Peyer's patch (tissue), 4 donors: Measurements from ENCODE around the gene HTR4. TPM values are rescaled to one million over a fixed set of nuclear protein-coding genes. Genes with fewer than 3 reads are reported as not detected.

Experiments used
- DNase-seq, 3 donors: peaks; one replicate each; pipeline ENCODE4 v3.0.0-alpha.2; 2017 to 2019
- H3K27ac ChIP-seq, 4 donors: fragments of 200-600 bp; sonication (generic); one replicate each; pipeline ENCODE4 v1.5.1; 2016 to 2019
- H3K27me3 ChIP-seq, 2 donors: fragments of 200-600 bp; sonication (generic); one replicate each; pipeline ENCODE4 v1.5.1; 2019
- H3K36me3 ChIP-seq, 3 donors: fragments of 200-600 bp; sonication (generic); one replicate each; pipeline ENCODE4 v1.5.1; 2016 to 2019
- H3K4me1 ChIP-seq, 4 donors: fragments of 200-600 bp; sonication (generic); one replicate each; pipeline ENCODE4 v1.5.1; 2016 to 2019
- H3K4me3 ChIP-seq, 4 donors: fragments of 200-600 bp; sonication (generic); 1 replicate in 3 of 4; 2 replicates in 1 of 4; pipeline ENCODE4 v1.5.1; 2016 to 2019; ENCODE audit warnings: mild to moderate bottlenecking in 1 of 4
- H3K9me3 ChIP-seq, 4 donors: fragments of 200-600 bp; sonication (generic); one replicate each; pipeline ENCODE4 v1.5.1; 2016 to 2019; ENCODE audit warnings: mild to moderate bottlenecking in 1 of 4
- POLR2A ChIP-seq, 2 donors: fragments of 450-650 bp; IDR thresholded peaks; one replicate each; pipeline ENCODE4 v1.5.1; 2017; ENCODE audit warnings: antibody characterized with exemption in 2 of 2, mild to moderate bottlenecking in 2 of 2, moderate library complexity in 2 of 2
- total RNA-seq, 4 donors: library from RNA; depleted of rRNA; stranded (reverse); fragments of >200 nt; gene quantifications; one replicate each; pipeline ENCODE4 v1.1.0, GENCODE V29; 2016
- TF ChIP-seq, protein P1 (sequence below), 6 experiments: fragments of 450-650 bp in 4 of 6; fragments of 200-600 bp in 2 of 6; sonication (generic) in 1 of 6; IDR thresholded peaks; one replicate each; pipeline ENCODE4 v1.5.1; 2017 to 2019; ENCODE audit warnings: antibody characterized with exemption in 6 of 6, mild to moderate bottlenecking in 3 of 6, moderate library complexity in 1 of 6

The HTR4 gene
- total RNA-seq, 4 donors from 2014 or later = 21.5 to 46.6 (median 44.1) TPM

DNA sequence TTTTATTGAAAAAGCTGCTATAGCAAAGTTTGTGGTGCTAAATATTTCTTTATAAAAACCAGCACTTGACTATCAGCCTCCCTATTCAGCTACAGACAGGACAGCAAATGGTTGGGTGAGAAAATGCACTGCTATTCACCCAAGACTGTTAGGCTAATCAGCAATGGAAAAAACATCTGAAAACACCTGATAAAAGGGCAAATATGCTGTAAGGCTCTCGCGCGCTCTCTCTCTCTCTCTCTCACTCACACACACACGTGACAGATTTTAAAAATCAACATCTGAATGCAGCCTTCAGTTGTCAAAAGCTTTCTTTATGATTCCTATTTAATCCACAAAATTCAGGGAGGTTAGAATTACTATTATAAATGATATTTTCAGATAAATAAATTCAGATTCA is 80.2 kb downstream of the HTR4 start:
- Histone ChIP-seq H3K27ac (no peak overlapping the region), H3K4me3 (no peak overlapping the region), H3K9me3 (no peaks in the 10 kb centered on the region), H3K4me1 (no peaks in the 10 kb centered on the region), H3K27me3 (no peaks in the 10 kb centered on the region), H3K36me3 (no peaks in the 10 kb centered on the region)
- no peak for TF ChIP-seq POLR2A (IDR thresholded peaks at IDR 0.05)
- TF ChIP-seq, protein P1, sequence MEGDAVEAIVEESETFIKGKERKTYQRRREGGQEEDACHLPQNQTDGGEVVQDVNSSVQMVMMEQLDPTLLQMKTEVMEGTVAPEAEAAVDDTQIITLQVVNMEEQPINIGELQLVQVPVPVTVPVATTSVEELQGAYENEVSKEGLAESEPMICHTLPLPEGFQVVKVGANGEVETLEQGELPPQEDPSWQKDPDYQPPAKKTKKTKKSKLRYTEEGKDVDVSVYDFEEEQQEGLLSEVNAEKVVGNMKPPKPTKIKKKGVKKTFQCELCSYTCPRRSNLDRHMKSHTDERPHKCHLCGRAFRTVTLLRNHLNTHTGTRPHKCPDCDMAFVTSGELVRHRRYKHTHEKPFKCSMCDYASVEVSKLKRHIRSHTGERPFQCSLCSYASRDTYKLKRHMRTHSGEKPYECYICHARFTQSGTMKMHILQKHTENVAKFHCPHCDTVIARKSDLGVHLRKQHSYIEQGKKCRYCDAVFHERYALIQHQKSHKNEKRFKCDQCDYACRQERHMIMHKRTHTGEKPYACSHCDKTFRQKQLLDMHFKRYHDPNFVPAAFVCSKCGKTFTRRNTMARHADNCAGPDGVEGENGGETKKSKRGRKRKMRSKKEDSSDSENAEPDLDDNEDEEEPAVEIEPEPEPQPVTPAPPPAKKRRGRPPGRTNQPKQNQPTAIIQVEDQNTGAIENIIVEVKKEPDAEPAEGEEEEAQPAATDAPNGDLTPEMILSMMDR (IDR thresholded peaks at IDR 0.05) = no peak
- no peak for DNase-seq

DNA sequence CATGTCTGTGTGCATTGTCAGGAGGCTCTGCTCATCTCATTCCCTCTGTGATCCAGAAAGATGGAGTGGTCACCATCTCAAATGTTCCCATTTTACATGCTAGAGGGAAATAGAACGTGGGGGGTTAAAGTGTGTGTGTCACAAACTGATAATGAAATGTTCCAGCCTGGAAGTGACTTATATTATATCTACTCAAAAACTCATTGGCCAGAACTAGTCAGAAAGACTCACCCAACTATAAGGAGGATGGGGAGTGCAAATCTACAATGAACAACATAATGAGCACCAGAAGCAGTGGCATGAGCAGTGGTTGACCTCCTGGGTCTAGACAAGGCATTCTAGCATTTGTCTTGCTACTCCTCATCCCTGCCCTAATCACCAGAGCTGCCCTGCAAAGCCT is 81.0 kb downstream of the HTR4 start:
- Histone ChIP-seq H3K27ac (no peak overlapping the region), H3K27me3 (no peaks in the 10 kb centered on the region), H3K4me3 (no peak overlapping the region), H3K9me3 (no peaks in the 10 kb centered on the region), H3K36me3 (no peaks in the 10 kb centered on the region), H3K4me1 (no peaks in the 10 kb centered on the region)
- DNase-seq = no peak
- no peak for TF ChIP-seq POLR2A (IDR thresholded peaks at IDR 0.05)
- TF ChIP-seq, protein P1 (IDR thresholded peaks at IDR 0.05) = no peak

DNA sequence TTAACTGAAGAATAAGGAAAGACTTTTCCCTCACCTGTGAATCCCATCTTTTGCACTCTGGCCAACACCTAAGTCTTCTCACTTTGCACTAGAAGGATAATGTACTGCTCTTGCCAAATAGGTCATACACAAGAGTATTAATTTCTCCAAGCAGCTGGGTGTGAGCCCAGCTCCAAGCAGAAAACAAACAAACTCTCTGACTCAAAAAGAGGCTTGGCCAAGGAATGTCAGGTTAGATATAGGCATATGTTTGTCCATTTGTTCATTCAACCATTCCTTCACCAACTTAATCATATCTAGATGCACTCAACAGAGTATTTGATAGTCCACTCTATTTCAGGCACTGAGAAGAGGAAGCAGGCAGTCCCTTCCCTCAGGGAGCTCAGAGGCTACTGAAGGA is 84.4 kb downstream of the HTR4 start:
- no peak for TF ChIP-seq POLR2A (IDR thresholded peaks at IDR 0.05)
- TF ChIP-seq, protein P1 (IDR thresholded peaks at IDR 0.05) = no peak
- H3K36me3 ChIP-seq = no peaks in the 10 kb centered on the region
- no peak overlapping the region for H3K27ac ChIP-seq
- DNase-seq = no peak
- no peaks in the 10 kb centered on the region for H3K4me1 ChIP-seq
- no peaks in the 10 kb centered on the region for H3K27me3 ChIP-seq
- no peaks in the 10 kb centered on the region for H3K9me3 ChIP-seq
- H3K4me3 ChIP-seq = no peak overlapping the region

DNA sequence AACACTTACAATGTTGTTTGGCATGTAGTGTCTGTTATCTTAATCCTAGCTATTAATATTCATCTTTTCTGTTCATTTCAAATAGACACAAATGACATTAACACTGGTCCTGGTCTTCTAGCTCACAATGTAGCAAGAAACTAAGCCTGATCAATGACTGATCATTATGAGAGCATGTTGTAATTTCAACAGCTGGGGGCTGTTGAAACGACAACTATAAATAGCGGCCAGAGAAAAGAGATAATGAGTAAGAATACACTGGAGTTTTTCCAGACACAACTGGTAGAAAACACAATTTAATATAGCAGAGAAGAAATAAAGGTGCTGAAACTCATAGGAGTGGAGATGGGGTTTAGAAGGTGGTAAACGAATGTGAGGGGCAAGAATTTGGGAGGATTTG is 89.2 kb downstream of the HTR4 start:
- Histone ChIP-seq H3K36me3 (no peaks in the 10 kb centered on the region), H3K9me3 (no peaks in the 10 kb centered on the region), H3K27me3 (no peaks in the 10 kb centered on the region), H3K4me3 (no peak overlapping the region), H3K4me1 (peaks cover 0 to 6% (median 0%) of the 10 kb centered on the region in 4 donors), H3K27ac (no peak overlapping the region)
- DNase-seq = no peak
- TF ChIP-seq, protein P1 (IDR thresholded peaks at IDR 0.05) = no peak
- TF ChIP-seq POLR2A (IDR thresholded peaks at IDR 0.05) = no peak

DNA sequence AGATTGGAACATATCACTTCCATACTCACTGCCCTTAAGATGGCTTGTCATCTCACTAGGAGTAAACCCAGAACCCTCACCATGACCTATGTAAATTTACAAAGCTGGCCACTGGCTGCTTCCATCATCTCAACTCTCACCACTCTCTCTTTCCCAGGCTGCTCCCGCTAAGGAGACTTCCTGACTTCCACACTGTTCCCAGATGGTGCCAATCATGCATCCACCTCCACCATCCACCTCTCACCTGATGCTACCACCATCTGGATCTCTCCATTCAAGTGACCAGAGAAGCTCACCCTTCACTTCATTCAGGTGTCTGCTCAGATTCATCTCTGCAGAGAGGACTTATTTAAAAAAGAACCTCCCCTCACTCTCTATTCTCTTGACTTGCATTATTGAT is 91.3 kb downstream of the HTR4 start:
- no peak overlapping the region for H3K27ac ChIP-seq
- H3K9me3 ChIP-seq = no peaks in the 10 kb centered on the region
- H3K27me3 ChIP-seq = no peaks in the 10 kb centered on the region
- DNase-seq = no peak
- no peak overlapping the region for H3K4me3 ChIP-seq
- TF ChIP-seq, protein P1 (IDR thresholded peaks at IDR 0.05) = no peak
- no peak for TF ChIP-seq POLR2A (IDR thresholded peaks at IDR 0.05)
- no peaks in the 10 kb centered on the region for H3K36me3 ChIP-seq
- peaks cover 0 to 6% (median 0%) of the 10 kb centered on the region in 4 donors for H3K4me1 ChIP-seq

DNA sequence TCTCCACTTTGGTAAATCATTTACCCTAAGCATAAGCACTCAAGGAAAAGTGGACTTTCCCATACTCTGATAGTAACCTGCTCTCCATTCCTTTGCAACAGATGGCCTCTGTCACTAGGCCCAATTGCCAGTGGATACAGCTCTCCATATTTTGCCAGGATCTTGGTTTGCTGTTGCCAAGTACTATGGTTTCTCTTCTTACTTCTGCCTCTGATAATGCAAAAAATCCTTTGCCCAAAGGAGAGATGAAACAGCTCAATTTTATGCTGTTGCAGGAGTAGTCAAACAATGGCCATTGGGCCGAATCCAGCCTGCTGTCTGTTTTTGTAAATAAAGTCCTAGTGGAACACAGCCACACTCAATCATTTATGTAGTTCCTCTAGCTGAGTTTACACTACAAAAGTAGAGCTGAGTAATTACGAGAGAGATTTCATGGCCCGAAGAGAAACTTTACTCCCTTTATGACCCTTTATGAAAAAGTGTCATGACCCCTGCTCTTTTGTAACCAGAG is 92.5 kb downstream of the HTR4 start:
- TF ChIP-seq, protein P1 (IDR thresholded peaks at IDR 0.05) = no peak
- TF ChIP-seq POLR2A (IDR thresholded peaks at IDR 0.05) = no peak
- no peak overlapping the region for H3K27ac ChIP-seq
- H3K4me3 ChIP-seq = no peak overlapping the region
- H3K27me3 ChIP-seq = no peaks in the 10 kb centered on the region
- no peaks in the 10 kb centered on the region for H3K36me3 ChIP-seq
- no peaks in the 10 kb centered on the region for H3K9me3 ChIP-seq
- peaks cover 0 to 6% (median 0%) of the 10 kb centered on the region in 4 donors for H3K4me1 ChIP-seq
- DNase-seq = no peak
